ENCODE results near the gene TNK1.
"Not testable (repeated sequence)": the region's sequence is repeated elsewhere in the genome, so short reads cannot be mapped to it uniquely, and the experiment has no call there.

DNA sequence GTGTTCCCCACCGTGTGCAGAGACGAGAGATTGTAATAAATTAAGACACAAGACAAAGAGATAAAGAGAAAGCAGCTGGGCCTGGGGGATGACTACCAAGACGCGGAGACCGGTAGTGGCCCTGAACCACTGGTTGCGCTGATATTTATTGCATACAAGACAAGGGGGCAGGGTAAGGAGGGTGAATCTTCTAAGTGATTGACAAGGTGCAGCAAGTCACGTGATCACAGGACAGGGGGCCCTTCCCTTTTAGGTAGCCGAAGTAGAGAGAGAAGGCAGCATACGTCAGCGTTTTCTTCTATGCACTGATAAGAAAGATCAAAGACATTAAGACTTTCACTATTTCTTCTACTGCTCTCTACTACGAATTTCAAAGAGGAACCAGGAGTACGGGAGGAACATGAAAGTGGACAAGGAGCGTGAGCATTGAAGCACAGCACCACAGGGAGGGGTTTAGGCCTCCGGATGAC, 48.3 kb upstream of the TNK1 start:
- TF ChIP-seq, protein P1, sequence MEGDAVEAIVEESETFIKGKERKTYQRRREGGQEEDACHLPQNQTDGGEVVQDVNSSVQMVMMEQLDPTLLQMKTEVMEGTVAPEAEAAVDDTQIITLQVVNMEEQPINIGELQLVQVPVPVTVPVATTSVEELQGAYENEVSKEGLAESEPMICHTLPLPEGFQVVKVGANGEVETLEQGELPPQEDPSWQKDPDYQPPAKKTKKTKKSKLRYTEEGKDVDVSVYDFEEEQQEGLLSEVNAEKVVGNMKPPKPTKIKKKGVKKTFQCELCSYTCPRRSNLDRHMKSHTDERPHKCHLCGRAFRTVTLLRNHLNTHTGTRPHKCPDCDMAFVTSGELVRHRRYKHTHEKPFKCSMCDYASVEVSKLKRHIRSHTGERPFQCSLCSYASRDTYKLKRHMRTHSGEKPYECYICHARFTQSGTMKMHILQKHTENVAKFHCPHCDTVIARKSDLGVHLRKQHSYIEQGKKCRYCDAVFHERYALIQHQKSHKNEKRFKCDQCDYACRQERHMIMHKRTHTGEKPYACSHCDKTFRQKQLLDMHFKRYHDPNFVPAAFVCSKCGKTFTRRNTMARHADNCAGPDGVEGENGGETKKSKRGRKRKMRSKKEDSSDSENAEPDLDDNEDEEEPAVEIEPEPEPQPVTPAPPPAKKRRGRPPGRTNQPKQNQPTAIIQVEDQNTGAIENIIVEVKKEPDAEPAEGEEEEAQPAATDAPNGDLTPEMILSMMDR (IDR thresholded peaks at IDR 0.05 in 2 of 3, conservative IDR thresholded peaks at IDR 0.05 in 1 of 3; ENCODE audit: insufficient read depth in 2 of 3, low read depth in 1 of 3, low read length in 3 of 3): not testable (repeated sequence)
- TF ChIP-seq SRSF7 (optimal IDR thresholded peaks at IDR 0.05; ENCODE audit: low read depth, low read length); CHD1 (IDR thresholded peaks at IDR 0.05; ENCODE audit: low read length); CC2D1A (IDR thresholded peaks at IDR 0.05); TARDBP (IDR thresholded peaks at IDR 0.05); ATF1 (CRISPR knock-in tag; IDR thresholded peaks at IDR 0.05): not testable (repeated sequence)
- peak; percentile 30; the same call in 1 of the 2 replicates for TF ChIP-seq ATF1 (tag; IDR thresholded peaks at IDR 0.05)
